MM.1S (cell line): Measurements from ENCODE around the gene LARP1.

Source experiments
- CTCF ChIP-seq: fragments of 300-600 bp; sonication (generic); IDR thresholded peaks from 2 replicates; pipeline ENCODE4 v1.5.1; 2016; ENCODE audit warnings: antibody characterized with exemption, low read length, mixed read lengths
- EZH2phosphoT487 ChIP-seq: fragments of 300-600 bp; sonication (generic); IDR thresholded peaks from 2 replicates; pipeline ENCODE4 v1.6.1; 2018; ENCODE audit warnings: antibody characterized with exemption, low read length

- no peak for TF ChIP-seq CTCF
- TF ChIP-seq EZH2phosphoT487, result no peak
Observed at GRCh38 chr5:154830596-154830995, 75.4 kb downstream of the LARP1 start.
